OCI-LY7 (cell line): ENCODE measurements around the gene ATP6V0A4. TPM values are rescaled to one million over a fixed set of nuclear protein-coding genes. Genes with fewer than 3 reads are reported as not detected.

Experiments
- BruUV-seq: library from RNA; stranded (reverse); fragments of 400-500 nt; replicated peaks from 2 replicates; lab custom pipeline; 2021; lab: Mats Ljungman, UMichigan
- CTCF ChIA-PET: fragments of 300-600 bp; sonication (Branson Sonifier 250); formaldehyde crosslinking; loops from one replicate; lab custom pipeline; 2022; ENCODE audit warnings: antibody characterized with exemption; ENCODE audit not compliant: unreplicated experiment; lab: Charles Lee
- POLR2A ChIA-PET: fragments of 300-600 bp; sonication (Branson Sonifier 250); formaldehyde crosslinking; loops from one replicate; lab custom pipeline; 2022; ENCODE audit warnings: antibody characterized with exemption; lab: Charles Lee
- DNase-seq: peaks from one replicate; pipeline ENCODE4 v3.0.0-alpha.2; 2015; ENCODE audit warnings: low spot score
- H2AFZ ChIP-seq: fragments of 200-600 bp; sonication (generic), shearing (Covaris generic); 2 replicates; pipeline ENCODE4 v1.6.1; 2014; ENCODE audit warnings: mild to moderate bottlenecking, antibody characterized with exemption, low read length, moderate library complexity
- H3K27ac ChIP-seq: fragments of 200-600 bp; sonication (generic); 2 replicates; pipeline ENCODE4 v1.5.1; 2014; ENCODE audit warnings: mixed run types, low read depth, mild to moderate bottlenecking, moderate library complexity, low read length, inconsistent platforms; ENCODE audit not compliant: poor library complexity, severe bottlenecking
- H3K36me3 ChIP-seq: fragments of 200-600 bp; sonication (generic); 2 replicates; pipeline ENCODE4 v1.6.1; 2014; ENCODE audit warnings: mild to moderate bottlenecking, antibody characterized with exemption, low read length, moderate library complexity, mixed read lengths; ENCODE audit not compliant: insufficient read depth
- H3K4me1 ChIP-seq: fragments of 200-600 bp; sonication (generic); 2 replicates; pipeline ENCODE4 v1.5.1; 2014; ENCODE audit warnings: mild to moderate bottlenecking, low read length; ENCODE audit not compliant: insufficient read depth, poor library complexity, severe bottlenecking
- H3K4me2 ChIP-seq: fragments of 200-600 bp; sonication (generic); 2 replicates; pipeline ENCODE4 v1.6.1; 2014; ENCODE audit warnings: mild to moderate bottlenecking, low read length
- H3K4me3 ChIP-seq: fragments of 200-600 bp; sonication (generic); 2 replicates; pipeline ENCODE4 v1.5.1; 2014; ENCODE audit warnings: mild to moderate bottlenecking, low read depth, low read length; ENCODE audit not compliant: poor library complexity, severe bottlenecking
- H3K79me2 ChIP-seq: fragments of 200-600 bp; sonication (generic); 2 replicates; pipeline ENCODE4 v1.6.1; 2016; ENCODE audit warnings: low read depth, mild to moderate bottlenecking, low read length, moderate library complexity, mixed read lengths; ENCODE audit not compliant: insufficient read depth
- H3K9me2 ChIP-seq: fragments of 200-600 bp; sonication (generic); 2 replicates; pipeline ENCODE4 v1.6.1; 2016; ENCODE audit warnings: mild to moderate bottlenecking, low read length, mixed read lengths; ENCODE audit not compliant: insufficient read depth
- H3K9me3 ChIP-seq: fragments of 200-600 bp; sonication (generic); 2 replicates; pipeline ENCODE4 v1.6.1; 2014; ENCODE audit warnings: mild to moderate bottlenecking, mixed run types, low read length, mixed read lengths
- H4K20me1 ChIP-seq: fragments of 200-600 bp; sonication (generic); 2 replicates; pipeline ENCODE4 v1.6.1; 2014; ENCODE audit warnings: mild to moderate bottlenecking, antibody characterized with exemption, low read length, moderate library complexity, mixed read lengths; ENCODE audit not compliant: insufficient read depth
- EZH2phosphoT487 ChIP-seq: fragments of 200-600 bp; sonication (generic); IDR thresholded peaks from 2 replicates; pipeline ENCODE4 v1.6.1; 2018; ENCODE audit warnings: low read depth, borderline replicate concordance, mild to moderate bottlenecking, mixed run types, antibody characterized with exemption, low read length, moderate library complexity, mixed read lengths
- intact Hi-C: fragments of 100-400 bp; cut with micrococcal nuclease; formaldehyde crosslinking; loops from one replicate; pipeline ENCODE4 v1.10.0; 2022; ENCODE audit not compliant: unreplicated experiment
- total RNA-seq, 2 experiments: library from RNA; depleted of rRNA in 1 of 2; stranded (reverse); fragments of >200 nt in 1 of 2; shearing (Covaris generic) in 1 of 2; gene quantifications; 2 replicates each; pipeline ENCODE4 v1.2.3, GENCODE V29; 2014 to 2022
- TF ChIP-seq, protein P1 (sequence below): fragments of 200-600 bp; sonication (generic); conservative IDR thresholded peaks from 2 replicates; pipeline ENCODE4 v1.5.1; 2014; ENCODE audit warnings: mild to moderate bottlenecking, antibody characterized with exemption, low read length, moderate library complexity, mixed read lengths

The ATP6V0A4 gene
- total RNA-seq, 2 experiments from 2014 or later: not detected

DNA sequence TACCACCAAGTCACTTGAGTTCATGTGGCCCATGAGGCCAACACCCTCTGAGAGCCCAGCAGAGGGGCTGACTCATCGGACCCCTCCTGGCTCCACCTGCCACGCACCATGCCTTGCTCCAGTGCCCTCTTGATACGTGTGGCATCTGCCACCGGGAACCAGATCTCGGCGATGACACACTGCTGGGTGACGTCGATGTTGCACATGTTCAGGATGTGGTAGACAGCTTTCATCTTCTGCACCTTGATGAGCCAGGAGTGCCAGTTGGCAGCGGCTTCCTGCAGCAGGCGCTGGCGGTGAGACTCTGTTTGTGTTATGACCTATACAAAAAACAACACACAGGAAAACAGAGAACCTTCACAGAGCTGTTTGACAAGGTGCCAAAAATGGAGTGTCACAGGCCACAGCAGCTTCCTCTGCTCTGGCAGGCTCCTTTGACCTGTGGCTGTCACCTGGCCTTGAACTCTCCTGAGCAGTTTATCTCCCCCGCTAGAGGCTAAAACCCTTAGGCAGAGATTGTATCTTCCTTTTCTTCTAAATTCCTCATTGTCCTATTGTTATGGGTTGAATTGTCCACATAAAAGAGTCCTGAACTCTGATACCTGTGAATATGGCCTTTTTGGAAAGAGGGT lies 45.4 kb downstream of the ATP6V0A4 start:
- DNase-seq: peak; percentile 49
- ChIA-PET CTCF (no interaction called here), POLR2A (interaction anchor here (0.6 kb wide), 1 partner anchor 322 kb away, joined by 5 read pairs; no protein-coding TSS in a partner anchor)

DNA sequence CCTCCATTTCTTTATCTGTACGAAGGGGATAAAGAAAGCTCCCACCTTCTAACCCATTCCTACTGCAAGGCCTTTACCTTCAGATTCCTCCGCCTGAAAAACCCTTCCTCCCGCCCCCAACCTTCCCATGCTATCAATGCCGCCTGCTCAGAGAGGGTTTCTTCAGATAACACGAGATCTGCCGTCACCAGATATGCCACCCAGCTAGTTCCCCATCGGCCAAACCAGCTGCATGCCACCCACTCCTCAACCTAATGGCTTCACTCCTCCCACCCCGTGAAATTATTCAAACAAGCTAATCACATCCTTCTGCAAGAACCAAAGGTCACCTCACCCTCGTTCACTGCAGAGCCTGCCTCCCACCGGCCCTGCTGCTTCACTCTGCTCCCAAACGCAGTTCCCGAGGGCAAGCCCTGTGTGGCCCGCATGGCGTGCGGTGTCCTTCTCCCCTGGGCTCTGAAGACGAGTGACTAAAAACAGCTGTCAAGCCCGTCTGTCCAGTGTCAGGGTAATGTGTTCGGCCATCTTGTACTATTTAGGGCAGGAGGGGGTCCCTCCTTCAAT lies 47.0 kb downstream of the ATP6V0A4 start:
- no peak for DNase-seq
- Histone ChIP-seq H3K4me2 (no peak overlapping the region), H3K9me2 (no peaks in the 10 kb centered on the region), H2AFZ (no peak overlapping the region), H3K4me1 (peaks cover 8% of the 10 kb centered on the region), H3K36me3 (no peaks in the 10 kb centered on the region), H4K20me1 (no peaks in the 10 kb centered on the region), H3K9me3 (no peaks in the 10 kb centered on the region), H3K79me2 (no peaks in the 10 kb centered on the region), H3K27ac (no peak overlapping the region), H3K4me3 (no peak overlapping the region)
- ChIA-PET CTCF (no interaction called here), POLR2A (no interaction called here)
- no TSS peak for BruUV-seq
- TF ChIP-seq EZH2phosphoT487: no peak
- TF ChIP-seq, protein P1, sequence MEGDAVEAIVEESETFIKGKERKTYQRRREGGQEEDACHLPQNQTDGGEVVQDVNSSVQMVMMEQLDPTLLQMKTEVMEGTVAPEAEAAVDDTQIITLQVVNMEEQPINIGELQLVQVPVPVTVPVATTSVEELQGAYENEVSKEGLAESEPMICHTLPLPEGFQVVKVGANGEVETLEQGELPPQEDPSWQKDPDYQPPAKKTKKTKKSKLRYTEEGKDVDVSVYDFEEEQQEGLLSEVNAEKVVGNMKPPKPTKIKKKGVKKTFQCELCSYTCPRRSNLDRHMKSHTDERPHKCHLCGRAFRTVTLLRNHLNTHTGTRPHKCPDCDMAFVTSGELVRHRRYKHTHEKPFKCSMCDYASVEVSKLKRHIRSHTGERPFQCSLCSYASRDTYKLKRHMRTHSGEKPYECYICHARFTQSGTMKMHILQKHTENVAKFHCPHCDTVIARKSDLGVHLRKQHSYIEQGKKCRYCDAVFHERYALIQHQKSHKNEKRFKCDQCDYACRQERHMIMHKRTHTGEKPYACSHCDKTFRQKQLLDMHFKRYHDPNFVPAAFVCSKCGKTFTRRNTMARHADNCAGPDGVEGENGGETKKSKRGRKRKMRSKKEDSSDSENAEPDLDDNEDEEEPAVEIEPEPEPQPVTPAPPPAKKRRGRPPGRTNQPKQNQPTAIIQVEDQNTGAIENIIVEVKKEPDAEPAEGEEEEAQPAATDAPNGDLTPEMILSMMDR: no peak
- intact Hi-C loops: no loop called here

More for the DNA sequence above, 45.4 kb downstream of the ATP6V0A4 start:
- Histone ChIP-seq H3K4me2 (peak overlapping the region; percentile 29; the same call in 1 of the 2 replicates), H3K27ac (no peak overlapping the region), H3K79me2 (no peaks in the 10 kb centered on the region), H3K36me3 (no peaks in the 10 kb centered on the region), H2AFZ (peak overlapping the region; percentile 54; the same call in 1 of the 2 replicates), H3K4me3 (no peak overlapping the region), H3K9me3 (no peaks in the 10 kb centered on the region), H4K20me1 (no peaks in the 10 kb centered on the region), H3K9me2 (no peaks in the 10 kb centered on the region), H3K4me1 (peaks cover 8% of the 10 kb centered on the region)
- intact Hi-C loops: no loop called here
- TF ChIP-seq EZH2phosphoT487: no peak
- TF ChIP-seq, protein P1: no peak
- BruUV-seq: no TSS peak

DNA sequence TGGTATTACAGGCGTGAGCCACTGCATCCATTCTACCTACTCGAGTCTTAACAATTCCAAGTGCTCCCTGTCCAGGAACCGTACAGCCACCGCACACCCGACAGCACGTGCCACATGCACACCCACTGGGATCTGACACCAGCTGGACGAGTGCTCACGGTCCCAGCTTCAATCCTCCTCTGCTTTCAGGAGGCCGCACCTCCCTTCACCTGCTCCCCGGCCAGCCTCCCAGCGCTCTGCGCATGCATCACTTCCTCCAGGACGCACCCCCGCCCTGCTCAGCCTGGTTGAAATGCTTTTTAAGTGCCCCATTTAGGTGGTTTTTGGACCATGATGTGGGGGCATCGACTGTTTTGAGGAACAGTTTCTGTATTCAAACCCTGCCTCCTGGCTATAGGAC lies 47.5 kb downstream of the ATP6V0A4 start:
- Histone ChIP-seq H4K20me1 (no peaks in the 10 kb centered on the region), H3K9me2 (no peaks in the 10 kb centered on the region), H3K36me3 (no peaks in the 10 kb centered on the region), H3K4me3 (no peak overlapping the region), H2AFZ (no peak overlapping the region), H3K4me2 (no peak overlapping the region), H3K9me3 (no peaks in the 10 kb centered on the region), H3K79me2 (no peaks in the 10 kb centered on the region), H3K27ac (no peak overlapping the region), H3K4me1 (peaks cover 8% of the 10 kb centered on the region)
- no peak for DNase-seq
- no peak for TF ChIP-seq EZH2phosphoT487
- TF ChIP-seq, protein P1: no peak
- intact Hi-C loops: no loop called here
- ChIA-PET CTCF (no interaction called here), POLR2A (no interaction called here)
- BruUV-seq: no TSS peak
